Adrenal gland (tissue), 5 donors: Measurements from ENCODE around the gene PPP1R15A.

ENCODE experiments used
- POLR2A ChIP-seq, 2 donors: fragments of 450-650 bp; IDR thresholded peaks; one replicate each; pipeline ENCODE4 v1.6.1; 2017; ENCODE audit warnings: antibody characterized with exemption in 2 of 2, mild to moderate bottlenecking in 2 of 2, moderate library complexity in 1 of 2
- TF ChIP-seq, protein P1 (sequence below), 6 experiments: fragments of 450-650 bp in 4 of 6; fragments of 200-600 bp in 2 of 6; sonication (generic) in 1 of 6; IDR thresholded peaks; 1 replicate in 5 of 6; 2 replicates in 1 of 6; pipeline versions ENCODE4 v1.5.1 to v1.8.0; 2016 to 2021; ENCODE audit warnings: antibody characterized with exemption in 6 of 6, mild to moderate bottlenecking in 2 of 6, moderate library complexity in 1 of 6
- donor health status: DM: no; HTN: no; CAD: no.

DNA sequence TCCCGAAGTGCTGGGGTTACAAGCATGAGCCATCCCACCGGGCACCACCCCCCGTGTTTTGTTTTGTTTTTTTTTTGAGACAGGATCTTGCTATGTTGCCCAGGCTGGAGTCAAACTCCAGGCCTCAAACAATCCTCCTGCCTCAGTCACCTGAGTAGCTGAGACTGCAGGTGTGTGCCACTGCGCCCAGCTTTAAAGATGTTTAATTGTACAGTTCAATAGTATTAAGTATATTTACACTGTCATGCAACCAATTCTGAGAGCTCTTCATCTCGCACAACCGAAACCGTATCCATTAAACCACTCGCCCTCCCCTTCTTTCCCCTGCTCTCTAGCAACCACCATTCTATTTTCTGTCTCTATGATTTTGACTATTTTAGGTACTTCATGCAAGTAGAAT lies 43.5 kb downstream of the PPP1R15A start:
- no peak for TF ChIP-seq POLR2A (IDR thresholded peaks at IDR 0.05)
- TF ChIP-seq, protein P1, sequence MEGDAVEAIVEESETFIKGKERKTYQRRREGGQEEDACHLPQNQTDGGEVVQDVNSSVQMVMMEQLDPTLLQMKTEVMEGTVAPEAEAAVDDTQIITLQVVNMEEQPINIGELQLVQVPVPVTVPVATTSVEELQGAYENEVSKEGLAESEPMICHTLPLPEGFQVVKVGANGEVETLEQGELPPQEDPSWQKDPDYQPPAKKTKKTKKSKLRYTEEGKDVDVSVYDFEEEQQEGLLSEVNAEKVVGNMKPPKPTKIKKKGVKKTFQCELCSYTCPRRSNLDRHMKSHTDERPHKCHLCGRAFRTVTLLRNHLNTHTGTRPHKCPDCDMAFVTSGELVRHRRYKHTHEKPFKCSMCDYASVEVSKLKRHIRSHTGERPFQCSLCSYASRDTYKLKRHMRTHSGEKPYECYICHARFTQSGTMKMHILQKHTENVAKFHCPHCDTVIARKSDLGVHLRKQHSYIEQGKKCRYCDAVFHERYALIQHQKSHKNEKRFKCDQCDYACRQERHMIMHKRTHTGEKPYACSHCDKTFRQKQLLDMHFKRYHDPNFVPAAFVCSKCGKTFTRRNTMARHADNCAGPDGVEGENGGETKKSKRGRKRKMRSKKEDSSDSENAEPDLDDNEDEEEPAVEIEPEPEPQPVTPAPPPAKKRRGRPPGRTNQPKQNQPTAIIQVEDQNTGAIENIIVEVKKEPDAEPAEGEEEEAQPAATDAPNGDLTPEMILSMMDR (IDR thresholded peaks at IDR 0.05): no peak
